ENCODE measurements around the gene SH3RF3. TPM values are rescaled to one million over a fixed set of nuclear protein-coding genes. Genes with fewer than 3 reads are reported as not detected.

The SH3RF3 gene
- total RNA-seq, 1 donor from 2014 or later: 1.7 TPM

DNA sequence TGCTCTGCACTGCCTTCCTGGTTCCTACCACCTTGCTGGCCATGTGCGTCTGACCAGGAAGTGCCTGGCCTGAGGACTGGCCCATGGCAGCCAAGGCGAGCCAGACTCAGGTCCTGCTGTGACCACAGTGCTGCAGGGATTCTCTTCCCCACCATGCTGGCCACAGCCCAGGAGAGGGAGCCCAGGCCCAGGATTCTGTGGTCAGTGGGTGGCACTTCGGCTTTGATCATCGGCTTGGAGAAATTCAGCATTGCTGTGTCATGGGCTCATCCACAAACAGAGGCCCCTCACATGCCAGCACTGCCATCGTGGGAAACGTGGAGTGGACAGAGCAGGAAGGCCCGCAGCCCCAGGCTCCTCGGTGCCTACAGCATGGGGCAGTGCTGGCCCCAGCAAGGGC, 273.2 kb downstream of the SH3RF3 start:
- Mint-ChIP-seq H3K27me3 (ENCODE audit: unreplicated experiment) (peaks cover 22% of the 10 kb centered on the region), H3K4me1 (ENCODE audit: low read depth, unreplicated experiment) (peaks cover 51% of the 10 kb centered on the region), H3K27ac (ENCODE audit: unreplicated experiment) (no peak overlapping the region), H3K36me3 (ENCODE audit: unreplicated experiment) (peaks cover 3% of the 10 kb centered on the region), H3K4me3 (ENCODE audit: unreplicated experiment) (no peak overlapping the region), H3K9me3 (ENCODE audit: unreplicated experiment) (peaks cover 16% of the 10 kb centered on the region)
- DNase-seq: no peak
- TF ChIP-seq, protein P1, sequence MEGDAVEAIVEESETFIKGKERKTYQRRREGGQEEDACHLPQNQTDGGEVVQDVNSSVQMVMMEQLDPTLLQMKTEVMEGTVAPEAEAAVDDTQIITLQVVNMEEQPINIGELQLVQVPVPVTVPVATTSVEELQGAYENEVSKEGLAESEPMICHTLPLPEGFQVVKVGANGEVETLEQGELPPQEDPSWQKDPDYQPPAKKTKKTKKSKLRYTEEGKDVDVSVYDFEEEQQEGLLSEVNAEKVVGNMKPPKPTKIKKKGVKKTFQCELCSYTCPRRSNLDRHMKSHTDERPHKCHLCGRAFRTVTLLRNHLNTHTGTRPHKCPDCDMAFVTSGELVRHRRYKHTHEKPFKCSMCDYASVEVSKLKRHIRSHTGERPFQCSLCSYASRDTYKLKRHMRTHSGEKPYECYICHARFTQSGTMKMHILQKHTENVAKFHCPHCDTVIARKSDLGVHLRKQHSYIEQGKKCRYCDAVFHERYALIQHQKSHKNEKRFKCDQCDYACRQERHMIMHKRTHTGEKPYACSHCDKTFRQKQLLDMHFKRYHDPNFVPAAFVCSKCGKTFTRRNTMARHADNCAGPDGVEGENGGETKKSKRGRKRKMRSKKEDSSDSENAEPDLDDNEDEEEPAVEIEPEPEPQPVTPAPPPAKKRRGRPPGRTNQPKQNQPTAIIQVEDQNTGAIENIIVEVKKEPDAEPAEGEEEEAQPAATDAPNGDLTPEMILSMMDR (IDR thresholded peaks at IDR 0.05; ENCODE audit: partially characterized antibody, unreplicated experiment): no peak

DNA sequence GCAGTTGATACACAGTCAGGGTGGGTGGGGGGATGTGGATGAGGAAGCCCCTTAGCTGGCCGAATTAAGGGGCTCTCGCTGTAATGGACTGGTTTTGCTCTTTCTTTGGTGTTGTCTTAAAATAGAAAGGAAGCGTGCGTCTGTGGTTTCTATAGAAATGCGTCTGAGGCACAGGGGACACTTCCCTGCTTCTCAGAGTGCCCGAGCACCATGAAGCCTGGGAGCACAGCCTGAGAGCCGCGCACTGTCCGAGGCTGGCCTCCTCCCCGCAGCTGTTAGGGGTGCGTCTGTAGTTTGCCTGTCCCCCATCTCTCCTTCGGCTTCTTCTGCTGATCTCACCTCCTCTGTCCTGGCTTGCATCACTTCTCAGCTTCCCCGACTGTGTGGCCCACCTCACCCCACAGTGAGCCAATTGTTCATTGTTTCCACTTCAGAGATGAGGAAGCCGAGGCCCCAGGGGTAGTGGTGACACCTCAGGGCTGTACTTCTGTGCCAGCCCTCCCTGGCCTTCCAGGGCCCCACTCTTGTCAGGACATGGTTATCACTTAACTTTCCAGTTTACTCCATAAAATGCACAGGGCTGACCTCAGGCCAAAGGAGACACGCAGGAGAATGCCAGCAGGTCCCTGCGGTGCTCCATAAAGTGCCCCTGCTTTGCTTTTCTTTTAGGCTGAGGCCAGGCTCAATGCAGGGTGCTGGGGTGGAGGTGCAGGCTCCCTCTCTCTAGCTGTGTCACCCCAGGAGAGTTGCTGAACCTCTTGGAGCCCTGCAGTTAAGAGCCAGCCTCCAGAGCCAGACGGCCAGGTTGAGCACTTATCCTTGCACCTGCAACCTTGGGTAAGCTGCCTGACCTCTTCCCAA, 274.2 kb downstream of the SH3RF3 start:
- TF ChIP-seq, protein P1 (IDR thresholded peaks at IDR 0.05; ENCODE audit: partially characterized antibody, unreplicated experiment): no peak
- H3K4me1 Mint-ChIP-seq (ENCODE audit: low read depth, unreplicated experiment): peaks cover 41% of the 10 kb centered on the region
- H3K9me3 Mint-ChIP-seq (ENCODE audit: unreplicated experiment): peaks cover 16% of the 10 kb centered on the region
- H3K4me3 Mint-ChIP-seq (ENCODE audit: unreplicated experiment): no peak overlapping the region
- H3K27ac Mint-ChIP-seq (ENCODE audit: unreplicated experiment): no peak overlapping the region
- no peak for DNase-seq
- peaks cover 18% of the 10 kb centered on the region for H3K27me3 Mint-ChIP-seq (ENCODE audit: unreplicated experiment)
- peaks cover 3% of the 10 kb centered on the region for H3K36me3 Mint-ChIP-seq (ENCODE audit: unreplicated experiment)

DNA sequence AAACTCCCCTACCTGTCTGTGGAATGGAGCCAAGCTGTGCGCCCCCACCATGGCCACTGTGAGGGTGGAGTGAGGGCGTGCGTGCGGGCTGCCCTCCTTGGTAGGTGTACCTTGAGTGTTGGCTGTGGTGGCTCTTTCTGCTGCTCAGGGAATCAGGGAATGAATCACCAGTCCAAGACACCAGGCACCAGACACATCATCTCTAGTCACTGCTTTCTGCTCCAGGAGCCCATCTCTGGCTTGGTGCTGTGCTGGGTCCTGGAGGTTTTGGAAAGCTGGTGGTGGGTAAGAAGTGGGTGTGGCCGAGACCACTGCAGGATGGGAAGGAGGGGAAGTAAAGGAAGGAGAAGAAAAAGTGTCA, 274.8 kb downstream of the SH3RF3 start:
- Mint-ChIP-seq H3K36me3 (ENCODE audit: unreplicated experiment) (peaks cover 3% of the 10 kb centered on the region), H3K9me3 (ENCODE audit: unreplicated experiment) (peaks cover 16% of the 10 kb centered on the region), H3K27me3 (ENCODE audit: unreplicated experiment) (peaks cover 17% of the 10 kb centered on the region), H3K27ac (ENCODE audit: unreplicated experiment) (no peak overlapping the region), H3K4me3 (ENCODE audit: unreplicated experiment) (no peak overlapping the region), H3K4me1 (ENCODE audit: low read depth, unreplicated experiment) (peaks cover 39% of the 10 kb centered on the region)
- TF ChIP-seq, protein P1 (IDR thresholded peaks at IDR 0.05; ENCODE audit: partially characterized antibody, unreplicated experiment): no peak
- no peak for DNase-seq

DNA sequence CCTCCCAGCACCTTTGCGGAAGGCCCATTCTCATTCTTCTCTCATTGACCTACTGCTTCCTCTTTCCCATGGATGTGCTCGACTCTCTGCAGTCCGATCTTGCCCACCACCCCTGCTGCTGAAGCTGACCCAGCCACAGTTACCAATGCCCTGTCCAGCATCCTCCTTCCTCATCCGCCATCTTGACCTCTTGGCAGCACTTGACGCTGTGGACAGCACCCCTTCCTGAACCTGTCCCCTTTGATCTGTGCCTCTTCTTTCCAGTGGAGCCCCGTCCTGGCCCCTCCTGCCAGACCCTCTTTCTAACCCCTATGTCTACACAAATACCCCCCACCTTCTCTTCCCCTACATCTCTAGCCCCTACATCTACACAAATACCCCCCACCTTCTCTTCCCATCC, 275.7 kb downstream of the SH3RF3 start:
- Mint-ChIP-seq H3K36me3 (ENCODE audit: unreplicated experiment) (peaks cover 3% of the 10 kb centered on the region), H3K27ac (ENCODE audit: unreplicated experiment) (no peak overlapping the region), H3K4me3 (ENCODE audit: unreplicated experiment) (no peak overlapping the region), H3K9me3 (ENCODE audit: unreplicated experiment) (peaks cover 16% of the 10 kb centered on the region), H3K4me1 (ENCODE audit: low read depth, unreplicated experiment) (peaks cover 39% of the 10 kb centered on the region), H3K27me3 (ENCODE audit: unreplicated experiment) (peaks cover 17% of the 10 kb centered on the region)
- TF ChIP-seq, protein P1 (IDR thresholded peaks at IDR 0.05; ENCODE audit: partially characterized antibody, unreplicated experiment): no peak
- no peak for DNase-seq

DNA sequence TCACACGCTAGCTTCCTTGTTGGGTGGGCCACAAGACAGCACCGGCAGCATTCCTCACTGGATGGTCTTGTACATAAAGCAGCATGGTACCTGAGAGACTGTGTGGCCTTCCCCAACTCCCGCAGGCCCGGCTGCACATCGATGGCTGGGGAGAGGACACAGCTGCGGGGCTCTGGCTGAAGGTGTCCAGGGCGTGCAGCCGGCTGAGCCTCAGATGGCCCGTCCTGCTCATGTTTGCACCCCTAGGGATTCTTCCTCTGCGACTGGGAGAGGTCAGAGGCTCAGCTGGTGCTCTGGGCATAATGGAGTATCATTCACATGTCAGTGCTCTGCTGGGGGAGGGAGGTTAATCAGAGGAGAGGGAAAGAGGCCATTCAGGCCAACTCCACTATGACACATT, 276.9 kb downstream of the SH3RF3 start:
- H3K36me3 Mint-ChIP-seq (ENCODE audit: unreplicated experiment): no peaks in the 10 kb centered on the region
- peaks cover 11% of the 10 kb centered on the region for H3K27me3 Mint-ChIP-seq (ENCODE audit: unreplicated experiment)
- H3K4me1 Mint-ChIP-seq (ENCODE audit: low read depth, unreplicated experiment): peaks cover 51% of the 10 kb centered on the region
- H3K9me3 Mint-ChIP-seq (ENCODE audit: unreplicated experiment): peaks cover 13% of the 10 kb centered on the region
- H3K27ac Mint-ChIP-seq (ENCODE audit: unreplicated experiment): peak overlapping the region; percentile 66
- TF ChIP-seq, protein P1 (IDR thresholded peaks at IDR 0.05; ENCODE audit: partially characterized antibody, unreplicated experiment): no peak
- H3K4me3 Mint-ChIP-seq (ENCODE audit: unreplicated experiment): peak overlapping the region; percentile 37
- peak; percentile 81 for DNase-seq

Data from glutamatergic neuron (in vitro differentiated cells).